GM19397 (cell line): ENCODE results near the gene KLHL29.
"Not testable (repeated sequence)": the region's sequence is repeated elsewhere in the genome, so short reads cannot be mapped to it uniquely, and the experiment has no call there.

ENCODE experiments used
- ATAC-seq: cut with Tn5 transposase; IDR thresholded peaks from one replicate; pipeline ENCODE4 v1.9.1; 2021; ENCODE audit warnings: mild to moderate bottlenecking, moderate library complexity; ENCODE audit not compliant: unreplicated experiment

Gene KLHL29

GRCh38 chr2:23734416-23734815, 349.4 kb downstream of the KLHL29 start:
- ATAC-seq: no peak

GRCh38 chr2:23736783-23737182, 351.8 kb downstream of the KLHL29 start:
- ATAC-seq: not testable (repeated sequence)

DNA sequence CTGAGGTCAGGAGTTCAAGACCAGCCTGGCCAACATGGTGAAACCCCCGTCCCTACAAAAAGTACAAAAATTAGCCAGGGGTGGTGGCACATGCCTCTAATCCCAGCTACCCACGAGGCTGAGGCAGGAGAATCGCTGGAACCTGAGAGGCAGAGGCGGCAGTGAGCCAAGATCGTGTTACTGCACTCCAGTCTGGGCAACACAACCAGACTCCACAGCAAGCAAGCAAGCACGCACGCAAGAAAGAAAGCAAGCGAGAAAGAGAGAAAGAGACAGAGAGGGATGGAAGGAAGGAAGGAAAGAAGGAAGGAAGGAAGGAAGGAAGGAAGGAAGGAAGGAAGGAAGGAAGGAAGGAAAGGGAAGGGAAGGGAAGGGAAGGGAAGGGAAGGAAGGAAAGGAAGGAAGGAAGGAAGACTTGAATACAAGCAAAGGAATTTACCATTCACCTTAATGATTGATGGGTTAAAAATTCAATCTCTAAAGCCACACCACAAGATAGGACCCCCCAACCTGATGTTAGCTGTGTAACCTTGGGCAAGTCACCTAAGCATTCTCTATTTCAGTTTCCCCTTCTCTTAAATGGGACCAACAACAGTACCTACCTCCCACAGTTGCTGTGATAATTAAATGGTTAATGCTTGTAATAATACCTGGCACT, 360.2 kb downstream of the KLHL29 start:
- peak; percentile 18 for ATAC-seq

- peak; percentile 78 for ATAC-seq
Observed at GRCh38 chr2:23745726-23746105, 360.7 kb downstream of the KLHL29 start.

DNA sequence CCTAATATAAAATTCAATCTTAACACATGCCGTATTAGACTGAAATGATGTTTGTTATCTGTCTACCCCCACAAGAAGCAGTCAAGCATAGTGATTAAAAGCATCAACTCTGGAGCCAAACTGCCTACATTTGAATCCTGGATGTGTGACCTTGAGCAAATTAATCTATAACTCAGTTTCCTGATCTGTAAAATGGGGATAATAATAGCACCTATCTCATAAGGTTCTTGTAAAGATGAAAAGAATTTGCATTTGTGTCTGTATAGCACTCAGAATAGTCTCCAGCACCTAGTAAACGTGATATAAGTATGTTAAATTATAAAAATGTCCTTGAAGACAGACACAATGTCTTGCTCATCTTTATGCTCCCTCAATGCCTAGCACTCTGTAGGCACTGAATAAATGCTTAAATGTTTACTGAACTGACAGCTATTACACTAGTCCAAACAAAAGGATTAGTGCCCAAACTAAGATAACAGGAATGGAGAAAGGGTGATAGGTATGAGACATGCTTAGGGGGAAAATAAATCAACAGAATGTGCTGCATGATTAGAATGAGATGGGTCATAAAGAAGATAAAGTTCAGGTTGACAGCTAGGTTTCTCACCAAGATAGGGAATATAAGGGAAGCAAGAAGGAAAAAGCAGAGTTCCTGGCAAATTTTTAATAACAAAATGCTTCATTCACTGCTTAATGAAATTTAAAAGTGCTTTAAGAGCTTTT, 361.3 kb downstream of the KLHL29 start:
- peak; percentile 30 for ATAC-seq

- ATAC-seq: no peak
Observed at GRCh38 chr2:23751747-23752265, 366.8 kb downstream of the KLHL29 start.

DNA sequence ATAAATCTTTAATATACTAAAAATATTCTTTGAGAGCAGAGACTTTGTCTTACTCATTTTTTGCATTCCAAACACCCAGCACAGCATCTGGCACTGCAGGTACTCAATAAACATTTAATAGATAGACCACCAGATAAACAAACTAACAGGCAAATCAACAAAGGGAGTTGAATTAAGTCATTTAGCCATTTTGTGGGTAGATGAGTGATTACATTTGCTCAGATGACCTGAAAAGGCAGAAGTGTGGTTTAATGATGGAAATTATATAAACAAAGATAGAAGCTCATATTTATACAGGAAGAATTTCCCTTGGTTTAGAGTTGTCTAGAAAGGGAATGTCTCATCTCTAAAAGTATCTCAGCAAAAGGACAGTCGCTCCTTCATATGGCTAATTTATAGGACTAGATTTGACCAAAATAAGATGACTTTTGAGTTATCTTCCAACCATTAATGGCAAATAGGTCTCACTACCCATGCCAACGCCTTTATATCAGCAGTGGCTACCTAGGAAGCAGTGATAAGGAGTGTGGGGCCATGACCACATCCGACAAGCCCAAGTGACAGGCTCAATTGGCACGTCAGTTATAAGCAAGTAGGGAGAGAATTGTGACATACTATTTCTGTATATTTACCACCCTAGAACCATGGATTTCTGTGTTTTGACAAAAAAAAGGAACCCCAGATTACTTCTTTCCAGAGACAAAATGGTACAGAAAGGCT, 368.5 kb downstream of the KLHL29 start:
- no peak for ATAC-seq

GRCh38 chr2:23754970-23755369, 370.0 kb downstream of the KLHL29 start:
- ATAC-seq: no peak

- ATAC-seq: no peak
Observed at GRCh38 chr2:23756593-23757292, 371.8 kb downstream of the KLHL29 start.

GRCh38 chr2:23757686-23758433, 372.9 kb downstream of the KLHL29 start:
- ATAC-seq: no peak
